Smooth muscle cell (in vitro differentiated cells): ENCODE data around the gene REXO1. TPM values are rescaled to one million over a fixed set of nuclear protein-coding genes. Genes with fewer than 3 reads are reported as not detected.

Experiments
- DNase-seq: peaks from one replicate; lab custom pipeline; 2025; ENCODE audit not compliant: unreplicated experiment; lab: John Stamatoyannopoulos, UW
- H2AFZ ChIP-seq: fragments of 200-600 bp; sonication (generic); 2 replicates; pipeline ENCODE4 v1.6.0; 2016; ENCODE audit warnings: antibody characterized with exemption, low read depth, mild to moderate bottlenecking
- H3F3A ChIP-seq: fragments of 200-600 bp; sonication (generic); 2 replicates; pipeline ENCODE4 v1.6.0; 2017; ENCODE audit warnings: antibody characterized with exemption, low read depth
- H3K27ac ChIP-seq: fragments of 200-600 bp; sonication (generic); 2 replicates; pipeline ENCODE4 v1.5.1; 2016; ENCODE audit warnings: low read depth, mild to moderate bottlenecking
- H3K27me3 ChIP-seq: fragments of 200-600 bp; sonication (generic); 2 replicates; pipeline ENCODE4 v1.6.1; 2016; ENCODE audit warnings: low read depth, mild to moderate bottlenecking
- H3K36me3 ChIP-seq: fragments of 200-600 bp; sonication (generic); 2 replicates; pipeline ENCODE4 v1.5.1; 2016; ENCODE audit warnings: low read depth
- H3K4me1 ChIP-seq: fragments of 200-600 bp; sonication (generic); 2 replicates; pipeline ENCODE4 v1.5.1; 2016; ENCODE audit warnings: low read depth
- H3K4me2 ChIP-seq: fragments of 200-600 bp; sonication (generic); 2 replicates; pipeline ENCODE4 v1.6.0; 2016; ENCODE audit warnings: mild to moderate bottlenecking
- H3K4me3 ChIP-seq: fragments of 200-600 bp; sonication (generic); 2 replicates; pipeline ENCODE4 v1.5.1; 2016; ENCODE audit warnings: mild to moderate bottlenecking
- H3K79me2 ChIP-seq: fragments of 200-600 bp; sonication (generic); 2 replicates; pipeline ENCODE4 v1.6.0; 2016; ENCODE audit warnings: low read depth, mild to moderate bottlenecking
- H3K9ac ChIP-seq: fragments of 200-600 bp; sonication (generic); 2 replicates; pipeline ENCODE4 v1.6.0; 2016; ENCODE audit warnings: low read depth
- H3K9me3 ChIP-seq: fragments of 200-600 bp; sonication (generic); replicated peaks from 2 replicates; pipeline ENCODE4 v1.5.1; 2016; ENCODE audit warnings: low read depth
- H4K20me1 ChIP-seq: fragments of 200-600 bp; sonication (generic); 2 replicates; pipeline ENCODE4 v1.6.0; 2016; ENCODE audit warnings: low read depth
- CTCF ChIP-seq: fragments of 200-600 bp; sonication (generic); IDR thresholded peaks from 2 replicates; pipeline ENCODE4 v1.5.1; 2017; ENCODE audit warnings: borderline replicate concordance, mild to moderate bottlenecking, antibody characterized with exemption; ENCODE audit not compliant: insufficient read depth, poor library complexity, severe bottlenecking
- WGBS: methylation state at CpG from one replicate; pipeline ENCODE4 v1.1.7; 2016; ENCODE audit warnings: low lambda C conversion rate; 5-methylcytosine and 5-hydroxymethylcytosine counted together
- polyA plus RNA-seq: library from polyadenylated mRNA; unstranded; fragments of >200 nt; fragmentation: Nextera tagmentation; extraction: Ambion mirVana; gene quantifications from 2 replicates; pipeline ENCODE4 v1.2.1, GENCODE V29; 2016
- total RNA-seq: library from RNA; depleted of rRNA; stranded (reverse); fragments of >200 nt; gene quantifications from 2 replicates; pipeline ENCODE4 v1.2.3, GENCODE V29; 2014

The REXO1 gene
- total and polyA plus RNA-seq, 2 experiments from 2014 or later = 10.6 to 11.6 TPM

GRCh38 chr19:1850809-1851653 lies 2.7 kb upstream of the REXO1 start:
- WGBS = 93% methylated on average over 31 of the region's 31 CpGs
- Histone ChIP-seq H3K4me3 (no peak overlapping the region), H3K4me1 (peaks cover 36% of the 10 kb centered on the region), H3K4me2 (no peak overlapping the region), H3K36me3 (no peaks in the 10 kb centered on the region), H3F3A (peaks cover 12% of the 10 kb centered on the region), H3K27ac (no peak overlapping the region), H3K27me3 (no peaks in the 10 kb centered on the region), H4K20me1 (peaks cover 44% of the 10 kb centered on the region), H2AFZ (no peak overlapping the region), H3K9me3 (no peaks in the 10 kb centered on the region), H3K79me2 (peaks cover 43% of the 10 kb centered on the region), H3K9ac (no peak overlapping the region)
- DNase-seq = no peak
- no peak for TF ChIP-seq CTCF

GRCh38 chr19:1849886-1850398 lies 1.7 kb upstream of the REXO1 start:
- Histone ChIP-seq H3K27ac (no peak overlapping the region), H3K79me2 (peaks cover 50% of the 10 kb centered on the region)
- WGBS = 88% methylated on average over 10 of the region's 10 CpGs

GRCh38 chr19:1849132-1849474 lies 820 bp upstream of the REXO1 start:
- Histone ChIP-seq H4K20me1 (peaks cover 56% of the 10 kb centered on the region), H3K79me2 (peaks cover 54% of the 10 kb centered on the region), H3F3A (peaks cover 12% of the 10 kb centered on the region), H3K4me3 (no peak overlapping the region), H3K4me1 (peaks cover 18% of the 10 kb centered on the region), H3K36me3 (no peaks in the 10 kb centered on the region), H3K9ac (no peak overlapping the region), H3K27ac (peak overlapping the region; percentile 4), H3K27me3 (no peaks in the 10 kb centered on the region), H3K9me3 (no peaks in the 10 kb centered on the region), H3K4me2 (no peak overlapping the region), H2AFZ (no peak overlapping the region)
- no peak for TF ChIP-seq CTCF
- no peak for DNase-seq
- WGBS = 78% methylated on average over 5 of the region's 5 CpGs

More at GRCh38 chr19:1849886-1850398, 1.7 kb upstream of the REXO1 start:
- Histone ChIP-seq H3K4me3 (no peak overlapping the region), H3K27me3 (no peaks in the 10 kb centered on the region), H3K36me3 (no peaks in the 10 kb centered on the region), H3F3A (peaks cover 12% of the 10 kb centered on the region), H3K9me3 (no peaks in the 10 kb centered on the region), H4K20me1 (peaks cover 50% of the 10 kb centered on the region), H2AFZ (no peak overlapping the region), H3K9ac (no peak overlapping the region), H3K4me1 (peaks cover 27% of the 10 kb centered on the region), H3K4me2 (no peak overlapping the region)
- DNase-seq = no peak
- no peak for TF ChIP-seq CTCF
